GM23338 (cell line): ENCODE results near the gene SRI. TPM values are rescaled to one million over a fixed set of nuclear protein-coding genes. Genes with fewer than 3 reads are reported as not detected.

ENCODE experiments used
- ATAC-seq: fragments of 200-7000 bp; cut with Tn5 transposase; 3 replicates; pipeline ENCODE4 v1.9.1; 2020
- DNase-seq: peaks from one replicate; pipeline ENCODE4 v3.0.0-alpha.2; 2015; ENCODE audit warnings: low spot score
- H2AFZ ChIP-seq: fragments of 200-600 bp; sonication (generic); 2 replicates; pipeline ENCODE4 v1.8.0; 2016; ENCODE audit warnings: antibody characterized with exemption, mild to moderate bottlenecking, moderate library complexity
- H3F3A ChIP-seq: fragments of 200-600 bp; sonication (generic); replicated peaks from 2 replicates; pipeline ENCODE4 v1.8.0; 2017; ENCODE audit warnings: antibody characterized with exemption, mixed run types, low read depth
- H3K27ac ChIP-seq: fragments of 200-600 bp; sonication (generic); 2 replicates; pipeline ENCODE4 v1.6.1; 2016; ENCODE audit warnings: low read depth
- H3K27me3 ChIP-seq: fragments of 200-600 bp; sonication (generic); 2 replicates; pipeline ENCODE4 v1.8.0; 2016; ENCODE audit warnings: mild to moderate bottlenecking, mixed run types, moderate library complexity; ENCODE audit not compliant: insufficient read depth
- H3K36me3 ChIP-seq: fragments of 200-600 bp; sonication (generic); 2 replicates; pipeline ENCODE4 v1.8.0; 2016; ENCODE audit warnings: mild to moderate bottlenecking; ENCODE audit not compliant: insufficient read depth
- H3K4me1 ChIP-seq: fragments of 200-600 bp; sonication (generic); 2 replicates; pipeline ENCODE4 v1.8.0; 2016; ENCODE audit warnings: mild to moderate bottlenecking, moderate library complexity; ENCODE audit not compliant: insufficient read depth
- H3K4me2 ChIP-seq: fragments of 200-600 bp; sonication (generic); 2 replicates; pipeline ENCODE4 v1.7.1; 2017; ENCODE audit warnings: mixed run types
- H3K4me3 ChIP-seq: fragments of 200-600 bp; sonication (generic); 2 replicates; pipeline ENCODE4 v1.6.1; 2016; ENCODE audit warnings: mixed run types
- H3K79me2 ChIP-seq: fragments of 200-600 bp; sonication (generic); replicated peaks from 2 replicates; pipeline ENCODE4 v1.8.0; 2017; ENCODE audit warnings: mild to moderate bottlenecking; ENCODE audit not compliant: insufficient read depth
- H3K9me2 ChIP-seq: fragments of 200-600 bp; sonication (generic); 2 replicates; pipeline ENCODE4 v1.8.0; 2017; ENCODE audit not compliant: insufficient read depth
- H4K20me1 ChIP-seq: fragments of 200-600 bp; sonication (generic); replicated peaks from 2 replicates; pipeline ENCODE4 v1.8.0; 2017; ENCODE audit warnings: mild to moderate bottlenecking; ENCODE audit not compliant: insufficient read depth
- H3K27ac Mint-ChIP-seq: 2 replicates; pipeline ENCODE4 v1.8.0; 2020; ENCODE audit warnings: inconsistent platforms, mild to moderate bottlenecking, moderate library complexity, mixed read lengths
- H3K27me3 Mint-ChIP-seq: 3 replicates; pipeline ENCODE4 v1.8.0; 2022; ENCODE audit warnings: low read depth, mild to moderate bottlenecking, moderate library complexity, mixed read lengths, inconsistent platforms; ENCODE audit not compliant: insufficient read depth, poor library complexity
- H3K36me3 Mint-ChIP-seq: 3 replicates; pipeline ENCODE4 v1.8.0; 2021; ENCODE audit warnings: low read depth, mild to moderate bottlenecking, inconsistent platforms, moderate library complexity, mixed read lengths
- H3K4me1 Mint-ChIP-seq: 3 replicates; pipeline ENCODE4 v1.8.0; 2020; ENCODE audit warnings: mild to moderate bottlenecking, inconsistent platforms, mixed read lengths
- H3K4me3 Mint-ChIP-seq: 3 replicates; pipeline ENCODE4 v1.8.0; 2021; ENCODE audit warnings: moderate library complexity, mild to moderate bottlenecking, inconsistent platforms, mixed read lengths
- H3K9me3 Mint-ChIP-seq: 3 replicates; pipeline ENCODE4 v1.8.0; 2020; ENCODE audit warnings: moderate library complexity, mild to moderate bottlenecking, inconsistent platforms, mixed read lengths
- EZH2 ChIP-seq: fragments of 200-600 bp; sonication (generic); IDR thresholded peaks from one replicate; pipeline ENCODE4 v1.8.0; 2017; ENCODE audit warnings: antibody characterized with exemption, mild to moderate bottlenecking, low read depth; ENCODE audit not compliant: unreplicated experiment
- EZH2phosphoT487 ChIP-seq: fragments of 200-600 bp; sonication (generic); IDR thresholded peaks from one replicate; pipeline ENCODE4 v1.8.1; 2018; ENCODE audit warnings: antibody characterized with exemption; ENCODE audit not compliant: unreplicated experiment
- POLR2AphosphoS5 ChIP-seq: IDR thresholded peaks from 2 replicates; pipeline ENCODE4 v1.6.1; 2016; ENCODE audit warnings: antibody characterized with exemption, low read depth
- STAT1 ChIP-seq: IDR thresholded peaks from one replicate; pipeline ENCODE4 v1.6.1; 2016; ENCODE audit warnings: antibody characterized with exemption; ENCODE audit not compliant: unreplicated experiment
- ZNF114 ChIP-seq: fragments of 250-450 bp; sonication (Bioruptor Pico); IDR thresholded peaks from 2 replicates; pipeline ENCODE4 v1.5.0; 2020; ENCODE audit warnings: mild to moderate bottlenecking, moderate library complexity
- ZNF462 ChIP-seq: fragments of 250-450 bp; sonication (Bioruptor Pico); IDR thresholded peaks from 2 replicates; pipeline ENCODE4 v1.5.0; 2020; ENCODE audit warnings: mild to moderate bottlenecking, moderate library complexity
- polyA plus RNA-seq: library from polyadenylated mRNA; unstranded; fragments of >200 nt; fragmentation: Nextera tagmentation; extraction: Ambion mirVana; gene quantifications from 2 replicates; pipeline ENCODE4 v1.2.1, GENCODE V29; 2016
- total RNA-seq: library from RNA; depleted of rRNA; stranded (reverse); fragments of >200 nt; shearing (Covaris generic); gene quantifications from 2 replicates; pipeline ENCODE4 v1.2.3, GENCODE V29; 2014

Gene SRI
- total and polyA plus RNA-seq, 2 experiments from 2014 or later, result 141 to 321 TPM

DNA sequence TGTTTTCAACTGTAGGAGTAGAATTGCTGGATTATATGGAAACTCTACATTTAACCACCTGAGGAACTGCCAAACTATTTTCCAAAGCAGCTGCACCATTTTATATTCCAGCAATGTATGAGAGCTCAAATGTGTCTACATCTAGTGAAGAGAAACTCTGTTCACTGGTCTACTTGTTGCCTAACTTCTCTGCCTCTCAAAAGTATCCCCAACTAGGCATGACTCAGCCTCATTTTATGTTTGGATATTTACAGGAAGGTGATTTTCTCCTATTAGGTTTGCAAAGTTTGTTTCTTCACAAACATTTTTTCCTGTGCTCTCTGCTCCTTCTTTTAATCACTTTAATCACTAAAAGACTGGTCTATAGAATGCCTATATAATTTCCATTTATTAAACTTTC lies 37.1 kb upstream of the SRI start:
- Histone ChIP-seq H3K27me3 (no peaks in the 10 kb centered on the region), H3K27ac (no peak overlapping the region), H3F3A (no peaks in the 10 kb centered on the region), H3K79me2 (no peaks in the 10 kb centered on the region), H4K20me1 (no peaks in the 10 kb centered on the region), H3K9me2 (0 out of 2 replicates have a peak, but pooled peaks cover 2% of the 10 kb centered on the region), H3K36me3 (no peaks in the 10 kb centered on the region), H3K4me3 (no peak overlapping the region), H2AFZ (no peak overlapping the region), H3K4me1 (no peaks in the 10 kb centered on the region), H3K4me2 (no peak overlapping the region)
- Mint-ChIP-seq H3K27me3 (no peaks in the 10 kb centered on the region), H3K4me3 (no peak overlapping the region), H3K4me1 (no peaks in the 10 kb centered on the region), H3K27ac (no peak overlapping the region), H3K36me3 (peaks cover 17% of the 10 kb centered on the region), H3K9me3 (peaks cover 28% of the 10 kb centered on the region)
- no peak for TF ChIP-seq STAT1
- TF ChIP-seq ZNF462 (CRISPR knock-in tag), result no peak
- no peak for TF ChIP-seq POLR2AphosphoS5
- TF ChIP-seq EZH2phosphoT487, result no peak
- no peak for ATAC-seq
- DNase-seq, result no peak

DNA sequence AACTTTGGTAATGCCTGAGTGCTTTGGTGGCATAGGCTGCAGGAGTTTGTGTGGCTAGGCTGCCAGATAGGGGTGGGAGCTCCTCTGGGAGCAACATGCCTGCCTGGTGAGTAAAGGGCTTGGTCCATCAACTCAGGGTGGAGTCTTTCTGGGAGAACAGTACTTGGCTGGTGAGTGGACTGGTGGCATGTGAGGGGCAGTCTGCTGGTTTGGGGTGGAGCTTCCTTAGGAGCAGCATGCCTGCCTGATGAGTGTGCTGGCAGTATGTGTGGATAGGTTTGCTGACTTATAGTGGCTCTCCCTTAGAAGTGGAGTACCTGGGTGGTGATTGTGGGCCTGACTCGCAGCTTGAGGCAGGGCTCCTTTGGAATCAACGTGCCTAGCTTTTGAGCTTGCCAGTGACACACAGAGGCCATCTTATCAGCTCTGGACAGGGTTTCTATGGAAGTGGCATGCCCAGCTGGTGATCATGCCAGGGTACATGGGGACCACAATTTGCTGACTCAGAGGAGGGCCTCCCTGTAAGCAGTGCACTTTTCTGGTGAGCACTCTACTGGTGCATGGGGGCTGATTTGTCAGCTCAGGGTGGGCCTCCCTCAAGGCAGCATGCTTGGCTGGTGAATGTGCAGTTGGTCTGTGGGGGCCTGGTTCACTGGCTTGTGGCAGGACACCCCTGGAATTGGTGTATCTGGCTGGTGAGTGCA lies 35.0 kb upstream of the SRI start:
- no peaks in the 10 kb centered on the region for H3K27me3 Mint-ChIP-seq
- H3K4me3 ChIP-seq, result no peak overlapping the region
- H3K27me3 ChIP-seq, result no peaks in the 10 kb centered on the region
- H3K79me2 ChIP-seq, result no peaks in the 10 kb centered on the region
- H3K4me1 ChIP-seq, result no peaks in the 10 kb centered on the region
- H3K9me3 Mint-ChIP-seq, result peaks cover 28% of the 10 kb centered on the region
- no peaks in the 10 kb centered on the region for H3K4me1 Mint-ChIP-seq
- H3K9me2 ChIP-seq, result peaks cover 5% of the 10 kb centered on the region; the same call in 1 of the 2 replicates
- DNase-seq, result no peak
- H3K4me3 Mint-ChIP-seq, result no peak overlapping the region
- no peak overlapping the region for H3K27ac ChIP-seq
- H3K36me3 Mint-ChIP-seq, result peaks cover 17% of the 10 kb centered on the region
- ATAC-seq, result no peak
- no peaks in the 10 kb centered on the region for H3F3A ChIP-seq
- H3K4me2 ChIP-seq, result no peak overlapping the region
- H3K27ac Mint-ChIP-seq, result no peak overlapping the region
- H2AFZ ChIP-seq, result no peak overlapping the region
- no peaks in the 10 kb centered on the region for H3K36me3 ChIP-seq
- H4K20me1 ChIP-seq, result no peaks in the 10 kb centered on the region
- TF ChIP-seq EZH2, result no peak
- no peak for TF ChIP-seq ZNF462 (CRISPR knock-in tag)
- no peak for TF ChIP-seq ZNF114 (CRISPR knock-in tag)
